Measurements from ENCODE around the gene MESP2. TPM values are rescaled to one million over a fixed set of nuclear protein-coding genes. Genes with fewer than 3 reads are reported as not detected.

MESP2 gene
- total and polyA plus RNA-seq, 2 of the 8 experiments (the other 6 are each of a cell fraction or from before 2014, with no cell fraction given) = 0.35 to 0.80 TPM

- Histone ChIP-seq H4K8ac (ENCODE audit: extremely low read depth, insufficient read depth, low read length) (no peak overlapping the region), H2BK120ac (replicated peaks; ENCODE audit: low read depth, low read length) (no peak overlapping the region), H3K27ac (ENCODE audit: low read depth, low read length) (no peak overlapping the region), H4K91ac (replicated peaks; ENCODE audit: insufficient read length, low read length) (no peak overlapping the region), H3K4me2 (ENCODE audit: insufficient read depth in 1 of 2, low read depth in 2 of 2, low read length in 2 of 2) (no peak overlapping the region), H3K4ac (replicated peaks; ENCODE audit: insufficient read length, low read depth, low read length) (no peak overlapping the region), H3K14ac (ENCODE audit: insufficient read length) (no peak overlapping the region), H3K9ac (replicated peaks in 1 of 4; ENCODE audit: extremely low read depth in 1 of 4, low read depth in 3 of 4, low read length in 3 of 4) (no peak overlapping the region), H2BK15ac (ENCODE audit: low read length) (0 out of 2 replicates have a peak overlapping the region, but pooled peaks have one; percentile 53), H2BK20ac (ENCODE audit: low read length) (no peak overlapping the region), H2BK12ac (ENCODE audit: low read depth, low read length) (no peak overlapping the region), H3K18ac (ENCODE audit: extremely low read depth, low read length) (no peak overlapping the region), H3K56ac (replicated peaks; ENCODE audit: insufficient read length, low read depth, low read length) (no peak overlapping the region), H3K23me2 (ENCODE audit: low read depth, low read length) (peaks cover 2% of the 10 kb centered on the region; the same call in 1 of the 2 replicates), H3K4me3 (ENCODE audit: extremely low read depth in 1 of 4, insufficient read depth in 2 of 4, low read depth in 3 of 4, low read length in 4 of 4) (no peak overlapping the region), H3K23ac (ENCODE audit: insufficient read length) (no peak overlapping the region), H3K79me1 (ENCODE audit: low read depth, low read length) (no peaks in the 10 kb centered on the region), H2AK5ac (ENCODE audit: low read depth, low read length) (no peak overlapping the region), H3K27me3 (replicated peaks in 1 of 4; ENCODE audit: control insufficient read depth in 3 of 4, extremely low read depth in 1 of 4, insufficient read depth in 3 of 4, low read length in 3 of 4) (peaks cover 5 to 16% (median 13%) of the 10 kb centered on the region in 4 experiments), H4K5ac (ENCODE audit: insufficient read length, low read depth, low read length) (no peak overlapping the region), H3K79me2 (ENCODE audit: control insufficient read depth in 1 of 2, insufficient read depth in 2 of 2, low read length in 2 of 2) (no peaks in the 10 kb centered on the region), H2AFZ (ENCODE audit: low read length) (no peak overlapping the region), H2BK5ac (ENCODE audit: low read depth, low read length) (no peak overlapping the region), H4K20me1 (replicated peaks in 1 of 2; ENCODE audit: control insufficient read depth in 1 of 2, insufficient read depth in 2 of 2, low read length in 2 of 2) (peaks cover 0 to 2% of the 10 kb centered on the region in 2 experiments), H3K36me3 (ENCODE audit: control insufficient read depth in 2 of 4, insufficient read depth in 4 of 4, low read length in 3 of 4) (no peaks in the 10 kb centered on the region), H3K9me3 (ENCODE audit: insufficient read depth in 2 of 2, low read depth in 1 of 2, low read length in 1 of 2) (no peaks in the 10 kb centered on the region), H3K4me1 (replicated peaks in 1 of 4; ENCODE audit: control insufficient read depth in 3 of 4, insufficient read depth in 4 of 4, low read length in 3 of 4) (peaks cover 0 to 19% (median 3%) of the 10 kb centered on the region in 4 experiments; a peak in 3 of 7 replicates)
- POLR2A ChIA-PET (ENCODE audit: partially characterized antibody) = no interaction called here
- WGBS, 2 experiments (ENCODE audit: extremely low coverage in 1 of 2, insufficient coverage in 1 of 2, insufficient read length in 1 of 2, insufficient replicate concordance in 2 of 2, low coverage in 1 of 2, low lambda C conversion rate in 2 of 2, missing lambda C conversion rate in 1 of 2) = 93% methylated on average over 5 of the region's 5 CpGs; no CpG with 5 or more reads in 1 of the 2 experiments
- TF ChIP-seq KDM4A (IDR thresholded peaks at IDR 0.05; ENCODE audit: low read depth, low read length, severe bottlenecking) (no peak), MAFK (IDR thresholded peaks at IDR 0.05; ENCODE audit: low read depth, low read length) (no peak)
- CTCF ChIA-PET (ENCODE audit: partially characterized antibody) = interaction anchor here (0.9 kb wide), 1 partner anchor 65 kb away, joined by 3 read pairs; no protein-coding TSS in a partner anchor
- DNase-seq (ENCODE audit: low read depth in 1 of 2, low spot score in 2 of 2) = no peak
- no peak for FAIRE-seq
Observed at GRCh38 chr15:89809787-89810148, 33.6 kb downstream of the MESP2 start.
